ENCODE data around the gene ATP11A. TPM values are rescaled to one million over a fixed set of nuclear protein-coding genes. Genes with fewer than 3 reads are reported as not detected.

The ATP11A gene
- total and polyA plus RNA-seq, 2 donors (not counting 3 experiments of a cell fraction or from before 2014, with no cell fraction given) = 16.5 to 88.1 TPM

DNA sequence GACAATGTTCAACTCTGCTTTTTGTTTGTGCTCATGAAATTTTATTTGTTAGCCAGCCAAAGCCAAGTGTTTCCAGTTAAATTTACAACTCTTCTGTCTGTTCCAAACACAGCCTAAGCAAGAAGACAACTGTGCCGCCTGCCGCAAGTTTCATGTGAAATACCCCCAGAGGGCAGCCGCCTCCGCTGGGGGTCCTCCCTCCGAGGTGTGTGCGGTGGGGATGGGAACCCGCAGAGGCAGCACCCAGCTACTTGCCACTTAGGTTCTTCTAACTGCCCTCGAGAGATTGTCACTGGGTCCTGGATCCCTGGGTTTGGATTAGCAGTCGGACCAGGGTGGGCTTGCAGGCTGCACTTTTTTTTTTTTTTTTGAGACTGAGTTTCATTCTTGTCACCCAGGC lies 28.5 kb downstream of the ATP11A start:
- H2AFZ ChIP-seq (ENCODE audit: low read depth, low read length) = no peak overlapping the region
- dilution Hi-C loops (cut with MboI; ENCODE audit: extremely low pct_ligation_motif_present, low sequenced_read_pairs) (no loop called here), intact Hi-C loops (cut with micrococcal nuclease) (no loop called here)
- BruUV-seq (replicated peaks) = TSS peak; percentile 35
- no peak overlapping the region for H3K27ac ChIP-seq (ENCODE audit: insufficient read depth, low read depth, low read length)
- H3K9me3 ChIP-seq (replicated peaks; ENCODE audit: control insufficient read depth, insufficient read depth, low read length) = no peaks in the 10 kb centered on the region
- no peak for FAIRE-seq
- no peaks in the 10 kb centered on the region for H4K20me1 ChIP-seq (replicated peaks; ENCODE audit: control insufficient read depth, extremely low read depth, insufficient read depth, low read length)
- no peak for DNase-seq (ENCODE audit: low read depth, low spot score)
- no peaks in the 10 kb centered on the region for H3K36me3 ChIP-seq (ENCODE audit: control insufficient read depth in 2 of 2, extremely low read depth in 1 of 2, insufficient read depth in 2 of 2, low read length in 2 of 2)
- no peak overlapping the region for H3K4me2 ChIP-seq (ENCODE audit: insufficient read depth, low read length)
- ChIA-PET CTCF (no interaction called here), POLR2A (no interaction called here)
- no peaks in the 10 kb centered on the region for H3K27me3 ChIP-seq (ENCODE audit: control insufficient read depth in 2 of 2, insufficient read depth in 2 of 2, low read length in 2 of 2)
- no peaks in the 10 kb centered on the region for H3K9me1 ChIP-seq (replicated peaks; ENCODE audit: control insufficient read depth, extremely low read depth, insufficient read depth, low read length)
- peaks cover 18% of the 10 kb centered on the region for H3K79me2 ChIP-seq (ENCODE audit: control insufficient read depth, insufficient read depth, low read length)
- no peak overlapping the region for H3K9ac ChIP-seq (replicated peaks; ENCODE audit: extremely low read depth, insufficient read depth, low read length)
- no peak for TF ChIP-seq JUN (IDR thresholded peaks at IDR 0.05; ENCODE audit: borderline replicate concordance, insufficient read depth, insufficient read length, low read depth)
- TF ChIP-seq MYC (IDR thresholded peaks at IDR 0.05; ENCODE audit: low read depth, low read length) = no peak
- no peak for TF ChIP-seq POLR2AphosphoS5 (IDR thresholded peaks at IDR 0.05; ENCODE audit: insufficient read depth, low read depth, low read length)
- TF ChIP-seq EZH2 (IDR thresholded peaks at IDR 0.05; ENCODE audit: borderline replicate concordance, low read depth, low read length, severe bottlenecking) = no peak
- no peak for TF ChIP-seq CTCF (IDR thresholded peaks at IDR 0.05; ENCODE audit: extremely low read depth in 1 of 2, insufficient read depth in 1 of 2, low read depth in 1 of 2, low read length in 2 of 2)
- TF ChIP-seq POLR2A (IDR thresholded peaks at IDR 0.05; ENCODE audit: low read depth, low read length) = no peak
- no peak for TF ChIP-seq GATA2 (IDR thresholded peaks at IDR 0.05; ENCODE audit: insufficient read depth, insufficient read length, low read depth, low read length)
- TF ChIP-seq MAX (IDR thresholded peaks at IDR 0.05; ENCODE audit: insufficient read depth, insufficient read length) = no peak
- TF ChIP-seq FOS (IDR thresholded peaks at IDR 0.05; ENCODE audit: borderline replicate concordance, insufficient read depth, low read length) = no peak
- peaks cover 25% of the 10 kb centered on the region for H3K4me1 ChIP-seq (ENCODE audit: control insufficient read depth, extremely low read depth, insufficient read depth, low read length)
- H3K4me3 ChIP-seq (replicated peaks in 1 of 3; ENCODE audit: insufficient read depth in 1 of 3, low read depth in 1 of 3, low read length in 3 of 3) = no peak overlapping the region

All from endothelial cell of umbilical vein (primary cell).